Sigmoid colon (tissue), 7 donors: ENCODE measurements around the gene IL17RA. TPM values are rescaled to one million over a fixed set of nuclear protein-coding genes. Genes with fewer than 3 reads are reported as not detected.

Experiments used
- DNase-seq: peaks from one replicate; pipeline ENCODE4 v3.0.0-alpha.2; 2019
- H3K27ac ChIP-seq, 4 donors: fragments of 200-600 bp; sonication (generic); one replicate each; pipeline ENCODE4 v1.5.1; 2016 to 2019; ENCODE audit warnings: mild to moderate bottlenecking in 1 of 4
- H3K27me3 ChIP-seq, 3 donors: fragments of 200-600 bp; sonication (generic); one replicate each; pipeline ENCODE4 v1.5.1; 2019; ENCODE audit warnings: mild to moderate bottlenecking in 1 of 3
- H3K36me3 ChIP-seq, 4 donors: fragments of 200-600 bp; sonication (generic); one replicate each; pipeline ENCODE4 v1.5.1; 2016 to 2019
- H3K4me1 ChIP-seq, 4 donors: fragments of 200-600 bp; sonication (generic); one replicate each; pipeline ENCODE4 v1.5.1; 2017 to 2019
- H3K4me3 ChIP-seq, 4 donors: fragments of 200-600 bp; sonication (generic); one replicate each; pipeline ENCODE4 v1.5.1; 2017 to 2019; ENCODE audit warnings: mild to moderate bottlenecking in 2 of 4, moderate library complexity in 1 of 4
- H3K9me3 ChIP-seq, 4 donors: fragments of 200-600 bp in 3 of 4; sonication (generic) in 3 of 4; one replicate each; pipeline versions ENCODE4 v1.5.1 to v1.6.1; 2013 to 2019
- CTCF ChIP-seq, 4 experiments: fragments of 450-650 bp in 3 of 4; fragments of 200-600 bp in 1 of 4; IDR thresholded peaks; one replicate each; pipeline ENCODE4 v1.5.1; 2016 to 2019; ENCODE audit warnings: antibody characterized with exemption in 4 of 4, mild to moderate bottlenecking in 3 of 4, moderate library complexity in 2 of 4
- EP300 ChIP-seq, 4 donors: sonication (generic); formaldehyde crosslinking; IDR thresholded peaks; one replicate each; pipeline ENCODE4 v1.6.1; 2017; ENCODE audit warnings: antibody characterized with exemption in 4 of 4
- POLR2A ChIP-seq, 2 donors: fragments of 450-650 bp; IDR thresholded peaks; one replicate each; pipeline ENCODE4 v1.6.1; 2016; ENCODE audit warnings: antibody characterized with exemption in 2 of 2, mild to moderate bottlenecking in 2 of 2, moderate library complexity in 2 of 2
- POLR2AphosphoS5 ChIP-seq, 4 donors: sonication (generic); formaldehyde crosslinking; IDR thresholded peaks; one replicate each; pipeline ENCODE4 v1.6.1; 2017; ENCODE audit warnings: antibody characterized with exemption in 4 of 4
- WGBS, 2 donors: extraction: QIAGEN DNeasy Blood & Tissue Kit; methylation state at CpG; one replicate each; pipeline ENCODE4 v1.1.7; 2013; 5-methylcytosine and 5-hydroxymethylcytosine counted together
- intact Hi-C: fragments of 100-400 bp; cut with DNase I; formaldehyde crosslinking; loops from one replicate; pipeline ENCODE4 v1.15.1; 2023
- polyA plus RNA-seq, 3 donors: library from polyadenylated mRNA; stranded (reverse); fragments of 200-250 nt; gene quantifications; one replicate each; pipeline ENCODE4 v1.2.3, GENCODE V29; 2013
- total RNA-seq, 4 donors: library from RNA; depleted of rRNA; stranded (reverse); fragments of >200 nt; gene quantifications; one replicate each; pipeline ENCODE4 v1.1.0, GENCODE V29; 2016
- donor health status: healthy with polysubstance abuse.
- donor health status: Bipolar disorder and iron deficiency.
- donor health status: healthy.

Gene IL17RA
- total and polyA plus RNA-seq, 7 donors: 1.2 to 10.4 (median 8.2) TPM

GRCh38 chr22:17093081-17093480 is 8.3 kb downstream of the IL17RA start:
- peak; percentile 5 for DNase-seq
- WGBS, 2 donors: 79 to 86% methylated on average over 3 of the region's 3 CpGs
- Histone ChIP-seq H3K9me3 (no peaks in the 10 kb centered on the region), H3K4me1 (no peaks in the 10 kb centered on the region), H3K27ac (no peak overlapping the region), H3K36me3 (peaks cover 0 to 10% (median 0%) of the 10 kb centered on the region in 4 donors), H3K27me3 (no peaks in the 10 kb centered on the region), H3K4me3 (no peak overlapping the region)
- intact Hi-C loops: no loop called here
- TF ChIP-seq EP300 (IDR thresholded peaks at IDR 0.05) (no peak), POLR2AphosphoS5 (IDR thresholded peaks at IDR 0.05) (no peak), POLR2A (IDR thresholded peaks at IDR 0.05) (no peak), CTCF (IDR thresholded peaks at IDR 0.05) (no peak)

- 90 to 96% methylated on average over 6 of the region's 6 CpGs for WGBS, 2 donors
- no peak overlapping the region for H3K27ac ChIP-seq
- no peaks in the 10 kb centered on the region for H3K27me3 ChIP-seq
- DNase-seq: peak; percentile 21
- intact Hi-C loops: no loop called here
- no peaks in the 10 kb centered on the region for H3K4me1 ChIP-seq
- H3K4me3 ChIP-seq: no peak overlapping the region
- peaks cover 0 to 34% (median 10%) of the 10 kb centered on the region in 4 donors for H3K36me3 ChIP-seq
- TF ChIP-seq EP300 (IDR thresholded peaks at IDR 0.05): no peak
- no peak for TF ChIP-seq POLR2A (IDR thresholded peaks at IDR 0.05)
- TF ChIP-seq POLR2AphosphoS5 (IDR thresholded peaks at IDR 0.05): no peak
- no peaks in the 10 kb centered on the region for H3K9me3 ChIP-seq
Observed at GRCh38 chr22:17095538-17095937, 10.7 kb downstream of the IL17RA start.

GRCh38 chr22:17096071-17096470 is 11.3 kb downstream of the IL17RA start:
- intact Hi-C loops: no loop called here

GRCh38 chr22:17097062-17097461 is 12.3 kb downstream of the IL17RA start:
- intact Hi-C loops: no loop called here

More at GRCh38 chr22:17096071-17096470, 11.3 kb downstream of the IL17RA start:
- no peaks in the 10 kb centered on the region for H3K9me3 ChIP-seq
- peaks cover 0 to 39% (median 12%) of the 10 kb centered on the region in 4 donors for H3K36me3 ChIP-seq
- 93 to 96% methylated on average over 7 of the region's 7 CpGs for WGBS, 2 donors
- H3K4me1 ChIP-seq: no peaks in the 10 kb centered on the region
- no peak overlapping the region for H3K4me3 ChIP-seq
- no peak for TF ChIP-seq EP300 (IDR thresholded peaks at IDR 0.05)
- no peak for TF ChIP-seq POLR2AphosphoS5 (IDR thresholded peaks at IDR 0.05)
- TF ChIP-seq CTCF (IDR thresholded peaks at IDR 0.05): no peak
- TF ChIP-seq POLR2A (IDR thresholded peaks at IDR 0.05): no peak
- H3K27me3 ChIP-seq: no peaks in the 10 kb centered on the region
- H3K27ac ChIP-seq: no peak overlapping the region
- DNase-seq: peak; percentile 10

GRCh38 chr22:17097701-17098100 is 12.9 kb downstream of the IL17RA start:
- DNase-seq: peak; percentile 46
- Histone ChIP-seq H3K9me3 (no peaks in the 10 kb centered on the region), H3K4me3 (no peak overlapping the region), H3K27ac (no peak overlapping the region), H3K4me1 (no peaks in the 10 kb centered on the region), H3K27me3 (no peaks in the 10 kb centered on the region), H3K36me3 (peaks cover 0 to 55% (median 22%) of the 10 kb centered on the region in 4 donors)
- intact Hi-C loops: no loop called here
- 89 to 91% methylated on average over 6 of the region's 6 CpGs for WGBS, 2 donors
- TF ChIP-seq POLR2A (IDR thresholded peaks at IDR 0.05) (no peak), POLR2AphosphoS5 (IDR thresholded peaks at IDR 0.05) (no peak), EP300 (IDR thresholded peaks at IDR 0.05) (no peak), CTCF (IDR thresholded peaks at IDR 0.05) (no peak)

More at GRCh38 chr22:17097062-17097461, 12.3 kb downstream of the IL17RA start:
- 69 to 88% methylated on average over 6 of the region's 6 CpGs for WGBS, 2 donors
- H3K36me3 ChIP-seq: peaks cover 0 to 49% (median 20%) of the 10 kb centered on the region in 4 donors
- H3K4me1 ChIP-seq: no peaks in the 10 kb centered on the region
- DNase-seq: peak; percentile 21
- H3K4me3 ChIP-seq: no peak overlapping the region
- H3K27me3 ChIP-seq: no peaks in the 10 kb centered on the region
- no peaks in the 10 kb centered on the region for H3K9me3 ChIP-seq
- no peak overlapping the region for H3K27ac ChIP-seq
- TF ChIP-seq CTCF (IDR thresholded peaks at IDR 0.05) (no peak), EP300 (IDR thresholded peaks at IDR 0.05) (no peak), POLR2AphosphoS5 (IDR thresholded peaks at IDR 0.05) (no peak), POLR2A (IDR thresholded peaks at IDR 0.05) (no peak)
